ENCODE measurements around the gene SRL.

GRCh38 chr16:4160658-4161430, 81.0 kb downstream of the SRL start:
- TF ChIP-seq, protein P1, sequence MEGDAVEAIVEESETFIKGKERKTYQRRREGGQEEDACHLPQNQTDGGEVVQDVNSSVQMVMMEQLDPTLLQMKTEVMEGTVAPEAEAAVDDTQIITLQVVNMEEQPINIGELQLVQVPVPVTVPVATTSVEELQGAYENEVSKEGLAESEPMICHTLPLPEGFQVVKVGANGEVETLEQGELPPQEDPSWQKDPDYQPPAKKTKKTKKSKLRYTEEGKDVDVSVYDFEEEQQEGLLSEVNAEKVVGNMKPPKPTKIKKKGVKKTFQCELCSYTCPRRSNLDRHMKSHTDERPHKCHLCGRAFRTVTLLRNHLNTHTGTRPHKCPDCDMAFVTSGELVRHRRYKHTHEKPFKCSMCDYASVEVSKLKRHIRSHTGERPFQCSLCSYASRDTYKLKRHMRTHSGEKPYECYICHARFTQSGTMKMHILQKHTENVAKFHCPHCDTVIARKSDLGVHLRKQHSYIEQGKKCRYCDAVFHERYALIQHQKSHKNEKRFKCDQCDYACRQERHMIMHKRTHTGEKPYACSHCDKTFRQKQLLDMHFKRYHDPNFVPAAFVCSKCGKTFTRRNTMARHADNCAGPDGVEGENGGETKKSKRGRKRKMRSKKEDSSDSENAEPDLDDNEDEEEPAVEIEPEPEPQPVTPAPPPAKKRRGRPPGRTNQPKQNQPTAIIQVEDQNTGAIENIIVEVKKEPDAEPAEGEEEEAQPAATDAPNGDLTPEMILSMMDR (conservative IDR thresholded peaks at IDR 0.05; ENCODE audit: low read length): no peak
- no peak for TF ChIP-seq EZH2phosphoT487 (IDR thresholded peaks at IDR 0.05; ENCODE audit: borderline replicate concordance)
